Activated T-cell treated with anti-CD3 and anti-CD28 coated beads, Interleukin-2, amount 50 U/mL, for 1 hour (primary cell): ENCODE data around the gene PITPNC1.
"Not testable (repeated sequence)": the region's sequence is repeated elsewhere in the genome, so short reads cannot be mapped to it uniquely, and the experiment has no call there.

ENCODE experiments used
- DNase-seq: peaks from one replicate; pipeline ENCODE4 v3.0.0-alpha.2; 2020

Gene PITPNC1

GRCh38 chr17:67491009-67491680, 114.1 kb downstream of the PITPNC1 start:
- DNase-seq = no peak

GRCh38 chr17:67491681-67492024, 114.6 kb downstream of the PITPNC1 start:
- DNase-seq = no peak

- no peak for DNase-seq
Observed at GRCh38 chr17:67492251-67492740, 115.2 kb downstream of the PITPNC1 start.

GRCh38 chr17:67492824-67493517, 115.9 kb downstream of the PITPNC1 start:
- DNase-seq = no peak

- no peak for DNase-seq
Observed at GRCh38 chr17:67493812-67494211, 116.7 kb downstream of the PITPNC1 start.

GRCh38 chr17:67495534-67495933, 118.5 kb downstream of the PITPNC1 start:
- not testable (repeated sequence) for DNase-seq

- DNase-seq = no peak
Observed at GRCh38 chr17:67496286-67496685, 119.2 kb downstream of the PITPNC1 start.

- no peak for DNase-seq
Observed at GRCh38 chr17:67499685-67500084, 122.6 kb downstream of the PITPNC1 start.

- DNase-seq = no peak
Observed at GRCh38 chr17:67500261-67500660, 123.2 kb downstream of the PITPNC1 start.

- DNase-seq = no peak
Observed at GRCh38 chr17:67500677-67501300, 123.7 kb downstream of the PITPNC1 start.

GRCh38 chr17:67502151-67502550, 125.1 kb downstream of the PITPNC1 start:
- no peak for DNase-seq

- no peak for DNase-seq
Observed at GRCh38 chr17:67503184-67503583, 126.1 kb downstream of the PITPNC1 start.

GRCh38 chr17:67503739-67504138, 126.7 kb downstream of the PITPNC1 start:
- no peak for DNase-seq

- no peak for DNase-seq
Observed at GRCh38 chr17:67504182-67504581, 127.1 kb downstream of the PITPNC1 start.

- no peak for DNase-seq
Observed at GRCh38 chr17:67506966-67507365, 129.9 kb downstream of the PITPNC1 start.

- no peak for DNase-seq
Observed at GRCh38 chr17:67509390-67510287, 132.6 kb downstream of the PITPNC1 start.

GRCh38 chr17:67511012-67511411, 133.9 kb downstream of the PITPNC1 start:
- no peak for DNase-seq

GRCh38 chr17:67511804-67512203, 134.7 kb downstream of the PITPNC1 start:
- DNase-seq = no peak

- no peak for DNase-seq
Observed at GRCh38 chr17:67514998-67515397, 137.9 kb downstream of the PITPNC1 start.

GRCh38 chr17:67515490-67516083, 138.5 kb downstream of the PITPNC1 start:
- no peak for DNase-seq

GRCh38 chr17:67516571-67516970, 139.5 kb downstream of the PITPNC1 start:
- DNase-seq = not testable (repeated sequence)

- DNase-seq = no peak
Observed at GRCh38 chr17:67517325-67517724, 140.2 kb downstream of the PITPNC1 start.

- no peak for DNase-seq
Observed at GRCh38 chr17:67518876-67519275, 141.8 kb downstream of the PITPNC1 start.
